Ectodermal cell (in vitro differentiated cells): Measurements from ENCODE around the gene SMIM15.

Experiments used
- H3K27ac ChIP-seq: 2 replicates; pipeline ENCODE4 v1.7.0; 2013; ENCODE audit warnings: mild to moderate bottlenecking, low read depth, low read length; ENCODE audit not compliant: insufficient read depth, poor library complexity, severe bottlenecking
- H3K27me3 ChIP-seq: 2 replicates; pipeline ENCODE4 v1.7.0; 2013; ENCODE audit warnings: mild to moderate bottlenecking, low read length; ENCODE audit not compliant: insufficient read depth, control insufficient read depth, poor library complexity, severe bottlenecking
- H3K36me3 ChIP-seq: one replicate; pipeline ENCODE4 v1.7.0; 2013; ENCODE audit warnings: low read length; ENCODE audit not compliant: control insufficient read depth, insufficient read depth
- H3K4me1 ChIP-seq: one replicate; pipeline ENCODE4 v1.7.0; 2013; ENCODE audit warnings: low read length; ENCODE audit not compliant: control insufficient read depth, insufficient read depth
- H3K4me3 ChIP-seq: 2 replicates; pipeline ENCODE4 v1.7.0; 2013; ENCODE audit warnings: low read depth, low read length, control low read depth; ENCODE audit not compliant: insufficient read depth
- H3K9me3 ChIP-seq: 2 replicates; pipeline ENCODE4 v1.7.0; 2013; ENCODE audit warnings: mild to moderate bottlenecking, low read length, moderate library complexity; ENCODE audit not compliant: control insufficient read depth
- WGBS, 2 experiments: methylation state at CpG; one replicate each; pipeline ENCODE4 v1.1.7; 2013; ENCODE audit warnings: missing lambda C conversion rate in 2 of 2; 5-methylcytosine and 5-hydroxymethylcytosine counted together

The SMIM15 gene

DNA sequence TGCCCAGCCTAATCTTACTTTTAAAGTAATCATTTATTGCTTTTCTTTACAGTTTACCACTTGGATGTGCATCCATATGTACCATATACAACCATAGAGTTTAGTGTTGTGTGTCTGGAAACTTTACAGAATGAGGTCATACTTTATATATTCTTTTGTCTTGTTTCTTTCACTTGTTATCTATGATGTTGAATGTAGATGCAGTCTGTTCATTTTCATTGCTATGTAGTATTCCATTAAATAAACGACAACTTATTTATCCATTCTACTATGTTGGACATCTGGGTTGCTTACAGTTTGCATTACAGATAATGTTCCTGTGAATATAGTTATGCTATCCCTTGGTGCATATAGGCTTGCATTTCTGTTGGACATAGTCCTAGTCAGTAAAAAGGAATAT is 21.3 kb upstream of the SMIM15 start:
- Histone ChIP-seq H3K4me1 (no peaks in the 10 kb centered on the region), H3K36me3 (no peaks in the 10 kb centered on the region), H3K9me3 (no peaks in the 10 kb centered on the region), H3K4me3 (no peak overlapping the region), H3K27ac (no peak overlapping the region), H3K27me3 (no peaks in the 10 kb centered on the region)
- no CpG with 5 or more reads among the region's 1 CpG for WGBS, 2 experiments

DNA sequence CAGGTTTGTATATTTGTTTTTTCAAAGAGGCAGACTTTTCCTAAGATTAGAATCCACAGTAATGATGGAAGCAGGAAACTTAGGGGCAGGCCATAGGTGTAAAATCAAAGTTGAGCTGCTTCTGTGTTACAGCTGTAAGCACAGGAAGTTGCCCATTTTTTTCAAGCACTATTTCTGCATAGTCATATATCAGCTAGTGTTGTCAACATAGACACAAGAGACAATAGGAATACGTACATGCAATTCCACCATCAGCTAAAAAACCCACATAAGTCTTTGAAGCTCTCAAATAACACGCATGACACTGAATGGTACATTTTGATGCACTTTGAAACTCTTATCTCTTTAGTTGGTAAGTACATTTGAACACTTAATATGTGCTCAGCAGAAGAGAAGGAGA is 20.2 kb upstream of the SMIM15 start:
- 98% methylated on average over 2 of the region's 2 CpGs for WGBS, 2 experiments
- H3K27ac ChIP-seq: no peak overlapping the region

DNA sequence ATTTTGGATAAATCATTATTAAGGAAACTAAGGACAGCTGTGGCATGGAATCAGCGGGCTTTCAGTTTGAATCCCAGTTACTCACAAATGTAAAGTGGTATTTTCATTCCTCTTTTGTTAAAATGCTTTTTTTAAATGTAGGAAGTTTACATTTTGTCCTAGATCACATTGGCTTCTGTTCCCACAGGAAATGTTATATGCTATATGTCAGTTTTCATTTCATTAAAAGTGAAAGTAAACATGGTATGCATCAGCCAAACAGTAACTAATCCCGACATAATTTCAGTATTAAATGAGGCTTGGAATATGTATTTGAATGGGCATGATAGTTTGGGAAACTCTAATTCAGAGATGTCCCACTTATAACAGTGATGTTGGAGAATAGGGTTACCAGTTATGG is 18.6 kb upstream of the SMIM15 start:
- no peaks in the 10 kb centered on the region for H3K36me3 ChIP-seq
- 94% methylated on average over 2 of the region's 2 CpGs for WGBS, 2 experiments
- no peaks in the 10 kb centered on the region for H3K27me3 ChIP-seq
- H3K9me3 ChIP-seq: no peaks in the 10 kb centered on the region
- H3K27ac ChIP-seq: no peak overlapping the region
- H3K4me1 ChIP-seq: no peaks in the 10 kb centered on the region
- H3K4me3 ChIP-seq: no peak overlapping the region

More for the DNA sequence above, 20.2 kb upstream of the SMIM15 start:
- Histone ChIP-seq H3K9me3 (no peaks in the 10 kb centered on the region), H3K4me1 (no peaks in the 10 kb centered on the region), H3K36me3 (no peaks in the 10 kb centered on the region), H3K27me3 (no peaks in the 10 kb centered on the region), H3K4me3 (no peak overlapping the region)

DNA sequence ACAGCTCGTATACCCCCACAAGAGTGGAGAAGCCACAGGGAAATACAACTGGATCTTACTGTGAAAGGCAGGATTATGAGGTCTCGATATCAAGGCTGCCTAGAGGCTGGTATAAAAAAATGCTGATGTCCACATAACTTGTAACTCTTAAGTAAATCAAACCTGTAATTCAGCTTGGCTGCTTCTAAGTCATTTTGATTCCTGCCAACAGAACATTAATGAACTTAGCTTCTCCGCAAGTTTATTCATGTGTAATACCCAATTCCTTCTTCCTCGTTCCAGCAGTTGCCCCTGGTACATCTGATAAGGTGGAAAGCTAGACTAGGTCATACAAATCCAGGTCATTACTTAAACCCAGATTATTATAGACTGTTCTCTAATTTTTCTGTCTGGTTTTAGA is 16.4 kb upstream of the SMIM15 start:
- whole genome bisulfite sequencing, 2 experiments: 91 to 98% methylated on average over 4 of the region's 4 CpGs
- Histone ChIP-seq H3K27ac (no peak overlapping the region), H3K27me3 (no peaks in the 10 kb centered on the region), H3K4me1 (no peaks in the 10 kb centered on the region), H3K36me3 (no peaks in the 10 kb centered on the region), H3K9me3 (no peaks in the 10 kb centered on the region), H3K4me3 (no peak overlapping the region)

DNA sequence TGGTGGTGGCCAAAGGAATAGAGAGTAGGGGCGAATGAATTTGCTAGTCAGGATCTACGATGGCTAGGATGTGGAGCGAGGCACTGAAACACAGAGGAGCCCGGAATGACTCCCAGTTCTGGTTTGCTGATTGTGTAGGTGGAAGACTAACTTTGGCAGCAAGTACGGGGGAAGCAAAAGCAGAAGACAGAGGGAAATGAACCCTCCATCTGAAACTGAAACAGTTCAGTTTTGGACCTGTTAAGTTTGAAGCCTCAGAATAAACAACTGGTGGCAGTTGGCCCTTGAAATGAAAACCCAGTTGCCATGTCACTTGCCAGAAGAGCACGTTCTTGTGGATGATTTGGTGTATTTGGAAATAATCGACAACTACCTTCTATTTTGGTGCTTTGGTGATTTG is 15.4 kb upstream of the SMIM15 start:
- 95% methylated on average over 7 of the region's 7 CpGs for whole genome bisulfite sequencing, 2 experiments
- Histone ChIP-seq H3K9me3 (no peaks in the 10 kb centered on the region), H3K27ac (no peak overlapping the region), H3K36me3 (no peaks in the 10 kb centered on the region), H3K4me3 (no peak overlapping the region), H3K4me1 (no peaks in the 10 kb centered on the region), H3K27me3 (no peaks in the 10 kb centered on the region)

DNA sequence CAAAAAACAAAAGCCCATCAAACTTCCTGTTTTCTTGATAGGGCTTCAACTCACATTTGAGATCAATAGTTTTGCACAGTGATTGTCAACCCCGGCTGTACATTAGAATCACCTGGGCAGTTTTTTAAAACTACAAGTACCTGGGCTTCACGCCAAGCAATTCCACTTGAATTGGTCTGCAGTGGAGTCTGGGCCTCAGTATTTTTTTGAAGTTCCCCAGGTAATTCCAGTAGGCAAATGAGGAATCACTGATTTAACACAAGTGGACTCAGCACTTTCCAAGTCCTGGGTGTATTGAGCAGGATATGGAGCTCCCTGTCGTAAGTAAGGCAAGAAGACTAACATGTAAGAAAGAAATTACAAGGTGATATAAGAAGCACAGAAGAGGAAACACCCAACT is 14.8 kb upstream of the SMIM15 start:
- H3K27ac ChIP-seq: no peak overlapping the region

DNA sequence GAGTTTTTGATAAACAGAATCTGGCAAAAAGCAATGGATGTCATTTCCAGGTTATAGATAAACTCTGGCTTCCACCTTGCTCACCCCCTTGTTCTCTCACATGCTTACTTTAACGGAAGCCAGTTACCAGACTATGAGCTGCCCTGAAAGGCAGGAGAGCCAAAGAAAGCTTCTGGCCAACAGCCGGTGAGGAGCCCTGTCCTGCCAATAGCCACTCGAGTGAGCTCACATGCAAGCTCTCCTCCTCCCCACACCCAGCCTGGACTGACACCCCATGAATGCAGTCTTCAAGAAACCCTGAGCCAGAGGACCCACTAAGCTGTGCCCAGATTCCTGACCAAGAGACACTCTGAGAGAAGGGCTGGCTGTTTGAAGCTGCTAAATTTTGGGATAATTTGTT is 14.4 kb upstream of the SMIM15 start:
- H3K36me3 ChIP-seq: no peaks in the 10 kb centered on the region
- no peak overlapping the region for H3K27ac ChIP-seq
- 85 to 96% methylated on average over 3 of the region's 3 CpGs for WGBS, 2 experiments
- H3K27me3 ChIP-seq: no peaks in the 10 kb centered on the region
- H3K9me3 ChIP-seq: no peaks in the 10 kb centered on the region
- no peaks in the 10 kb centered on the region for H3K4me1 ChIP-seq
- H3K4me3 ChIP-seq: no peak overlapping the region

More for the DNA sequence above, 14.8 kb upstream of the SMIM15 start:
- no peaks in the 10 kb centered on the region for H3K4me1 ChIP-seq
- H3K36me3 ChIP-seq: no peaks in the 10 kb centered on the region
- H3K27me3 ChIP-seq: no peaks in the 10 kb centered on the region
- no peaks in the 10 kb centered on the region for H3K9me3 ChIP-seq
- WGBS, 2 experiments: 93 to 96% methylated on average over 3 of the region's 3 CpGs
- no peak overlapping the region for H3K4me3 ChIP-seq

DNA sequence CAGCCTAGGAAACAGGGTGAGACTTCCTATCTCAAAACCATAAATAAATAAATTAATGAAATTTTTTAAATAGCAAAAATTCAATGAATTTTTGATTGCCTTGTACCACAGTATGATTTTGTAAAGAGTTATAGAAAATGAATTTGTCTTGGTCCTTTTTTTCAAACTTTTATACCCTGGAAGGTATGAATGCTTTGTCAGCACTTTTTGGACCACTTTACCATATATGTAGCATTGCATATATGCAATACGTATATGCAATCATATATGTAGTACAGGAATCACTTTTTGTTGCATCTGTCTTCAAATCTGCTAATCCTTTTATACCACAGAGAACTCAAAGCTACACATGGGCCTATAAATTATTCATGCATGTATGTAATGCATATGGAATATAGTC is 9.2 kb upstream of the SMIM15 start:
- no peaks in the 10 kb centered on the region for H3K9me3 ChIP-seq
- no peaks in the 10 kb centered on the region for H3K27me3 ChIP-seq
- WGBS, 2 experiments: 100% methylated on average over 1 of the region's 1 CpG; no CpG with 5 or more reads in 1 of the 2 experiments

DNA sequence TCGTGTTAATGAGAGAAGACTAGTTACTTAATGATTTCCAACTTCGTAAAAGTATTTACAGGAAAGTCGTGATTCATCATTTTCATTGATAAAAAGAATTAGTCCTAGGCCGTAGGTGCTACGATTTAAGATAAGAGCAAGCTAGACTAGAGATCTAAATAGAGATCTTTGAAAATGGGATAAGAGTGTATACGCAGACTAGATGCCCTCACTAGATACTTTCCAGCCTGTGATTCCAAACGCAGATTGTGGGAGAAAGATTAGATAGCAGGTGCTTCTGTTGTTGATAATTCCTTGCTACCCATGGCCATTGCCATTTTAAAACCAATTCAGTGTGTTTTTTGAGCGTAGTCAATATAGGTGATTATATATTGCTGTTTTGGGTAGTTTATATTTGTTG is 6.7 kb upstream of the SMIM15 start:
- WGBS, 2 experiments: 95 to 97% methylated on average over 7 to 8 of the region's 8 CpGs
- H3K9me3 ChIP-seq: no peaks in the 10 kb centered on the region
- H3K4me3 ChIP-seq: no peak overlapping the region
- no peaks in the 10 kb centered on the region for H3K4me1 ChIP-seq
- H3K36me3 ChIP-seq: no peaks in the 10 kb centered on the region
- H3K27ac ChIP-seq: no peak overlapping the region
- no peaks in the 10 kb centered on the region for H3K27me3 ChIP-seq

More for the DNA sequence above, 9.2 kb upstream of the SMIM15 start:
- Histone ChIP-seq H3K27ac (no peak overlapping the region), H3K4me1 (no peaks in the 10 kb centered on the region), H3K4me3 (no peak overlapping the region), H3K36me3 (no peaks in the 10 kb centered on the region)

DNA sequence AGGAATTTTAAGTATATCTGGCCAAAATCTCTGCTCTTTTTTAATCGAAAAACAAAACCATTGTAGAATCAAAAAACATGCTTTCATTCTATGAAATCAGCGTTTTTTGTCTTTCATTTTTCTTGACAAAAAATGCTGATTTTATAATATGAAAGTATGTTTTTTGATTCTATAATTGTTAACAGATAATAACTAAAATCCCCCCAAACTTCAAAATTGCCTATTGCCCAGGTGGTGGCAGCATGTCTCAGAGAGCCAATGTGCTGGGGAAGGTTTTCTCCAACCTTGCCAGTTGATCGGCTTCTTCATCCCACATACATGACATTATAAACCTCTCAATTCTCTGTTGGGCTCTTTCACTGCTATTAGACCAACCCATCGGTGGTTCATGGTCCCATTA is 5.1 kb upstream of the SMIM15 start:
- no peaks in the 10 kb centered on the region for H3K27me3 ChIP-seq
- 88 to 89% methylated on average over 3 to 4 of the region's 4 CpGs for WGBS, 2 experiments
- H3K36me3 ChIP-seq: no peaks in the 10 kb centered on the region
- no peaks in the 10 kb centered on the region for H3K9me3 ChIP-seq
- no peak overlapping the region for H3K4me3 ChIP-seq
- H3K4me1 ChIP-seq: no peaks in the 10 kb centered on the region
- no peak overlapping the region for H3K27ac ChIP-seq

DNA sequence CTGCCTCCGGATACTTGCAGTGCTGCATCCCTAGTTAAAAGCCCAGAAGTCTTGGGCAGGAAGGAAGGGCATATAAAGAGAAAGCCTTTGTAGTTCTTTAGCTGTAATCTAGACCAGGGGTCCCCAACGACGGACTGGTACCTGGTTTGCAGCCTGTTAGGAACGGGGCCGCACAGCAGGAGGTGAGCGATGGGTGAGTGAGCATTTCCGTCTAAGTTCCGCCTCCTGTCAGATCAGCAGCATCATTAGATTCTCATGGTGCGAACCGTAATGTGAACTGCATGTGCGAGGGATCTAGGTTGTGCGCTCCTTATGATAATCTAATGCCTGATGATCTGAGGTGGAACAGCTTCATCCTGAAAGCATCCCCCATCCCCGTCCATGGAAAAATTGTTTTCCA is 1.6 kb upstream of the SMIM15 start:
- H3K27ac ChIP-seq: no peak overlapping the region

More for the DNA sequence above, 1.6 kb upstream of the SMIM15 start:
- H3K36me3 ChIP-seq: peaks cover 7% of the 10 kb centered on the region
- no peaks in the 10 kb centered on the region for H3K9me3 ChIP-seq
- H3K4me3 ChIP-seq: no peak overlapping the region
- H3K27me3 ChIP-seq: no peaks in the 10 kb centered on the region
- H3K4me1 ChIP-seq: peaks cover 5% of the 10 kb centered on the region
- WGBS, 2 experiments: 95 to 96% methylated on average over 13 of the region's 13 CpGs
